SK-N-SH (cell line): ENCODE data around the gene DEPP1. TPM values are rescaled to one million over a fixed set of nuclear protein-coding genes. Genes with fewer than 3 reads are reported as not detected.

ENCODE experiments used
- CTCF ChIA-PET: fragments of 300-600, 350-600 bp; formaldehyde crosslinking; extraction: SDS; loops from one replicate; lab custom pipeline; 2021; lab: Yijun Ruan, JAX
- POLR2A ChIA-PET: fragments of 350-600 bp; sonication (Branson Sonifier 250); formaldehyde crosslinking; extraction: SDS; loops from one replicate; lab custom pipeline; 2020; ENCODE audit warnings: antibody characterized with exemption, inconsistent platforms; lab: Yijun Ruan, JAX
- DNase-seq: peaks from one replicate; pipeline ENCODE4 v3.0.0; 2012
- H2AFZ ChIP-seq: fragments of 200-600 bp; sonication (generic); 2 replicates; pipeline ENCODE4 v1.8.1; 2016; ENCODE audit warnings: antibody characterized with exemption, mild to moderate bottlenecking, low read depth
- H3F3A ChIP-seq: fragments of 200-600 bp; sonication (generic); replicated peaks from 2 replicates; pipeline ENCODE3; 2016; ENCODE audit warnings: antibody characterized with exemption, mild to moderate bottlenecking; ENCODE audit not compliant: insufficient read depth
- H3K27ac ChIP-seq, 2 experiments: fragments of 200-500 bp in 1 of 2; fragments of 200-600 bp in 1 of 2; sonication (Bioruptor generic) in 1 of 2; sonication (generic), shearing (Covaris generic) in 1 of 2; 2 replicates each; pipeline versions ENCODE4 v1.5.1 to v1.6.1; 2014 to 2016; ENCODE audit warnings: low read depth in 2 of 2, inconsistent platforms in 1 of 2, low read length in 1 of 2, mild to moderate bottlenecking in 1 of 2, mixed read lengths in 1 of 2
- H3K27me3 ChIP-seq: fragments of 200-600 bp; sonication (generic), shearing (Covaris generic); 2 replicates; pipeline ENCODE4 v1.6.1; 2016; ENCODE audit warnings: mixed run types; ENCODE audit not compliant: insufficient read depth
- H3K36me3 ChIP-seq, 2 experiments: fragments of 200-500 bp in 1 of 2; fragments of 200-600 bp in 1 of 2; sonication (Bioruptor generic) in 1 of 2; sonication (generic) in 1 of 2; replicated peaks in 1 of 2; 2 replicates each; pipeline versions ENCODE3 to v1.5.1; 2014 to 2016; ENCODE audit warnings: low read length in 1 of 2, mild to moderate bottlenecking in 1 of 2; ENCODE audit not compliant: insufficient read depth in 2 of 2, control insufficient read depth in 1 of 2
- H3K4me1 ChIP-seq, 2 experiments: fragments of 200-500 bp in 1 of 2; fragments of 200-600 bp in 1 of 2; sonication (Bioruptor generic) in 1 of 2; sonication (generic), shearing (Covaris generic) in 1 of 2; 2 replicates each; pipeline versions ENCODE4 v1.5.1 to v1.6.1; 2014 to 2016; ENCODE audit warnings: low read depth in 1 of 2, low read length in 1 of 2, mixed run types in 1 of 2; ENCODE audit not compliant: insufficient read depth in 2 of 2, control insufficient read depth in 1 of 2
- H3K4me2 ChIP-seq: fragments of 200-600 bp; sonication (generic), shearing (Covaris generic); 2 replicates; pipeline ENCODE4 v1.6.1; 2017; ENCODE audit warnings: mixed run types
- H3K4me3 ChIP-seq, 2 experiments: fragments of 200-500 bp in 1 of 2; fragments of 200-600 bp in 1 of 2; sonication (Bioruptor generic) in 1 of 2; sonication (generic), shearing (Covaris generic) in 1 of 2; 2 replicates each; pipeline versions ENCODE4 v1.5.1 to v1.8.1; 2014 to 2016; ENCODE audit warnings: low read depth in 2 of 2, inconsistent platforms in 1 of 2, low read length in 1 of 2, mild to moderate bottlenecking in 1 of 2, mixed read lengths in 1 of 2, moderate library complexity in 1 of 2
- H3K79me2 ChIP-seq: fragments of 200-600 bp; sonication (generic); 2 replicates; pipeline ENCODE4 v1.8.1; 2017; ENCODE audit warnings: mild to moderate bottlenecking; ENCODE audit not compliant: insufficient read depth
- H3K9ac ChIP-seq: fragments of 200-600 bp; sonication (generic); 2 replicates; pipeline ENCODE4 v1.6.1; 2017; ENCODE audit warnings: mixed run types
- H3K9me2 ChIP-seq: fragments of 200-600 bp; sonication (generic); 2 replicates; pipeline ENCODE4 v1.6.1; 2017; ENCODE audit warnings: mixed run types
- H3K9me3 ChIP-seq: fragments of 200-600 bp; sonication (generic); 2 replicates; pipeline ENCODE4 v1.6.1; 2017; ENCODE audit warnings: mixed run types, mild to moderate bottlenecking, moderate library complexity
- H4K20me1 ChIP-seq: fragments of 200-600 bp; sonication (generic); 2 replicates; pipeline ENCODE4 v1.6.1; 2017; ENCODE audit warnings: mild to moderate bottlenecking, mixed run types; ENCODE audit not compliant: insufficient read depth
- CHD2 ChIP-seq: fragments of 150-350 bp; IDR thresholded peaks from 2 replicates; pipeline ENCODE4 v1.6.1; 2018; ENCODE audit warnings: low read length; ENCODE audit not compliant: partially characterized antibody
- CTCF ChIP-seq: fragments of 200-600 bp; sonication (generic); IDR thresholded peaks from 2 replicates; pipeline ENCODE4 v1.6.1; 2017; ENCODE audit warnings: antibody characterized with exemption, mild to moderate bottlenecking, moderate library complexity
- ELF1 ChIP-seq: IDR thresholded peaks from 2 replicates; pipeline ENCODE4 v1.4.0; 2012
- EZH2phosphoT487 ChIP-seq: fragments of 200-600 bp; sonication (generic); IDR thresholded peaks from 2 replicates; pipeline ENCODE4 v1.6.1; 2017; ENCODE audit warnings: low read depth, mixed run types, mild to moderate bottlenecking, antibody characterized with exemption, moderate library complexity, borderline replicate concordance
- FOSL2 ChIP-seq: IDR thresholded peaks from 2 replicates; pipeline ENCODE4 v1.4.0; 2012; ENCODE audit warnings: low read depth, mild to moderate bottlenecking, moderate library complexity, borderline replicate concordance
- FOXJ3 ChIP-seq: sonication (generic); formaldehyde crosslinking; IDR thresholded peaks from 2 replicates; pipeline ENCODE4 v1.5.1; 2020; ENCODE audit warnings: mild to moderate bottlenecking, missing genetic modification reagents
- FOXM1 ChIP-seq: IDR thresholded peaks from 2 replicates; pipeline ENCODE4 v1.4.0; 2012; ENCODE audit warnings: low read depth, mild to moderate bottlenecking
- GABPA ChIP-seq: IDR thresholded peaks from 2 replicates; pipeline ENCODE4 v1.4.0; 2012; ENCODE audit warnings: low read depth, mild to moderate bottlenecking
- JUND ChIP-seq: IDR thresholded peaks from 2 replicates; pipeline ENCODE4 v1.4.0; 2012
- MEF2A ChIP-seq: IDR thresholded peaks from 2 replicates; pipeline ENCODE4 v1.4.0; 2012; ENCODE audit warnings: low read depth, borderline replicate concordance
- PBX3 ChIP-seq: IDR thresholded peaks from 2 replicates; pipeline ENCODE4; 2012
- REST ChIP-seq: IDR thresholded peaks from 2 replicates; pipeline ENCODE4 v1.6.1; 2012; ENCODE audit warnings: mild to moderate bottlenecking, low read depth, low read length, moderate library complexity
- SIN3A ChIP-seq: IDR thresholded peaks from 2 replicates; pipeline ENCODE4 v1.6.1; 2012; ENCODE audit warnings: low read depth, mild to moderate bottlenecking, low read length, moderate library complexity, borderline replicate concordance
- TAF1 ChIP-seq: IDR thresholded peaks from 2 replicates; pipeline ENCODE4 v1.6.1; 2012; ENCODE audit warnings: low read depth, mild to moderate bottlenecking, low read length, moderate library complexity, borderline replicate concordance
- WGBS: methylation state at CpG from one replicate; pipeline ENCODE4 v1.1.6; 2017; ENCODE audit warnings: low lambda C conversion rate; 5-methylcytosine and 5-hydroxymethylcytosine counted together
- polyA plus RNA-seq, 3 experiments: library from polyadenylated mRNA; depleted of rRNA; stranded (reverse); fragments of >200 nt; gene quantifications; 2 replicates each; pipeline ENCODE4 v1.2.3, GENCODE V29; 2012

DEPP1 gene
- polyA plus RNA-seq, 1 of the 3 experiments (the other 2 are of a cell fraction) = 5.3 TPM

GRCh38 chr10:44961931-44962750 lies 16.5 kb downstream of the DEPP1 start:
- Histone ChIP-seq H3K79me2 (peaks cover 7% of the 10 kb centered on the region; the same call in 1 of the 2 replicates), H4K20me1 (no peaks in the 10 kb centered on the region), H3K27me3 (no peaks in the 10 kb centered on the region), H3K4me2 (no peak overlapping the region), H3K4me1 (peaks cover 19 to 34% of the 10 kb centered on the region in 2 experiments; a peak in 3 of 4 replicates), H3K9me3 (no peaks in the 10 kb centered on the region), H3K9ac (no peak overlapping the region), H3K36me3 (no peaks in the 10 kb centered on the region), H3F3A (no peaks in the 10 kb centered on the region), H3K9me2 (no peaks in the 10 kb centered on the region), H3K27ac (no peak overlapping the region), H3K4me3 (no peak overlapping the region), H2AFZ (no peak overlapping the region)
- POLR2A ChIA-PET = no interaction called here
- WGBS = 79% methylated on average over 10 of the region's 11 CpGs
- CTCF ChIA-PET = interaction anchor here (1.3 to 9.6 kb wide), 4 partner anchors 13 to 28 kb away, joined by 3 to 81 read pairs (median 6); no protein-coding TSS in a partner anchor
- no peak for DNase-seq
- TF ChIP-seq FOXJ3 = no peak
- no peak for TF ChIP-seq EZH2phosphoT487
- no peak for TF ChIP-seq FOXM1
- TF ChIP-seq REST = no peak
- no peak for TF ChIP-seq PBX3

GRCh38 chr10:44961230-44961571 lies 17.4 kb downstream of the DEPP1 start:
- H3K79me2 ChIP-seq = peaks cover 7% of the 10 kb centered on the region; the same call in 1 of the 2 replicates
- no peak overlapping the region for H2AFZ ChIP-seq
- no peak overlapping the region for H3K4me3 ChIP-seq
- no peaks in the 10 kb centered on the region for H3F3A ChIP-seq
- no peak for DNase-seq
- H3K27ac ChIP-seq = no peak overlapping the region
- no peaks in the 10 kb centered on the region for H3K9me2 ChIP-seq
- peaks cover 0 to under 1% of the 10 kb centered on the region in 2 experiments for H3K36me3 ChIP-seq
- H3K27me3 ChIP-seq = no peaks in the 10 kb centered on the region
- peaks cover 19 to 34% of the 10 kb centered on the region in 2 experiments; a peak in 3 of 4 replicates for H3K4me1 ChIP-seq
- TF ChIP-seq GABPA (no peak), MEF2A (no peak), JUND (no peak), FOSL2 (no peak), CTCF (no peak), TAF1 (no peak), SIN3A (no peak), CHD2 (no peak), ELF1 (no peak)
- H3K9me3 ChIP-seq = no peaks in the 10 kb centered on the region
- peak overlapping the region; percentile 96; the same call in 1 of the 2 replicates for H3K4me2 ChIP-seq
- H3K9ac ChIP-seq = no peak overlapping the region
- POLR2A ChIA-PET = no interaction called here
- CTCF ChIA-PET = interaction anchor here (0.8 to 9.6 kb wide), 5 partner anchors 12 to 29 kb away, joined by 3 to 81 read pairs (median 7); no protein-coding TSS in a partner anchor
- H4K20me1 ChIP-seq = no peaks in the 10 kb centered on the region
- WGBS = 80% methylated on average over 1 of the region's 4 CpGs
